ENCODE results near the gene SCT.

- TF ChIP-seq CTCF (IDR thresholded peaks at IDR 0.05) (no peak), NR1H2 (CRISPR knock-in tag; IDR thresholded peaks at IDR 0.05) (no peak), ELF4 (CRISPR knock-in tag; IDR thresholded peaks at IDR 0.05; ENCODE audit: low read depth) (no peak), HMGXB4 (CRISPR knock-in tag; IDR thresholded peaks at IDR 0.05) (no peak), E2F5 (CRISPR knock-in tag; IDR thresholded peaks at IDR 0.05) (no peak), ERG (CRISPR knock-in tag; IDR thresholded peaks at IDR 0.05) (no peak), NR3C1 (CRISPR knock-in tag; conservative IDR thresholded peaks at IDR 0.05; ENCODE audit: low read depth) (no peak)
Measured at GRCh38 chr11:623999-624704, 2.8 kb downstream of the SCT start.

All from WTC11 (cell line).